HG03066 (cell line): ENCODE measurements around the gene MMUT.
"Not testable (repeated sequence)": the region's sequence is repeated elsewhere in the genome, so short reads cannot be mapped to it uniquely, and the experiment has no call there.

Experiments used
- ATAC-seq: cut with Tn5 transposase; IDR thresholded peaks from one replicate; pipeline ENCODE4 v1.9.1; 2021; ENCODE audit warnings: low read depth; ENCODE audit not compliant: unreplicated experiment

Gene MMUT

GRCh38 chr6:49430187-49430586, 32.9 kb downstream of the MMUT start:
- no peak for ATAC-seq

- ATAC-seq, result no peak
Observed at GRCh38 chr6:49423817-49424216, 39.2 kb downstream of the MMUT start.

GRCh38 chr6:49416195-49416594, 46.9 kb downstream of the MMUT start:
- ATAC-seq, result no peak

- no peak for ATAC-seq
Observed at GRCh38 chr6:49415358-49415757, 47.7 kb downstream of the MMUT start.

- ATAC-seq, result no peak
Observed at GRCh38 chr6:49410564-49410963, 52.5 kb downstream of the MMUT start.

- ATAC-seq, result peak; percentile 92
Observed at GRCh38 chr6:49409951-49410542, 53.0 kb downstream of the MMUT start.

GRCh38 chr6:49406250-49406970, 56.6 kb downstream of the MMUT start:
- no peak for ATAC-seq

- no peak for ATAC-seq
Observed at GRCh38 chr6:49401063-49401462, 62.0 kb downstream of the MMUT start.

- ATAC-seq, result not testable (repeated sequence)
Observed at GRCh38 chr6:49386667-49387508, 76.2 kb downstream of the MMUT start.

- no peak for ATAC-seq
Observed at GRCh38 chr6:49384904-49385303, 78.1 kb downstream of the MMUT start.
